AG04450 (cell line): ENCODE data around the gene LRRK1. TPM values are rescaled to one million over a fixed set of nuclear protein-coding genes. Genes with fewer than 3 reads are reported as not detected.

ENCODE experiments used
- CTCF ChIA-PET: fragments of 300-600, 350-600 bp; formaldehyde crosslinking; extraction: SDS; loops from one replicate; lab custom pipeline; 2022; ENCODE audit warnings: antibody characterized with exemption, inconsistent platforms; lab: Charles Lee
- POLR2A ChIA-PET: fragments of 350-600 bp; formaldehyde crosslinking; extraction: SDS; loops from one replicate; lab custom pipeline; 2021; ENCODE audit warnings: antibody characterized with exemption, inconsistent platforms; lab: Yijun Ruan, JAX
- DNase-seq: peaks from one replicate; pipeline ENCODE4 v3.0.0-alpha.2; 2011; ENCODE audit warnings: low read depth, low spot score
- H3K27ac ChIP-seq: one replicate; pipeline ENCODE4 v1.5.1; 2012; ENCODE audit warnings: low read depth, low read length, control low read depth
- H3K27me3 ChIP-seq: one replicate; pipeline ENCODE4 v1.6.0; 2012; ENCODE audit warnings: low read length; ENCODE audit not compliant: control insufficient read depth, insufficient read depth
- H3K4me3 ChIP-seq: 2 replicates; pipeline ENCODE4 v1.5.1; 2011; ENCODE audit warnings: mild to moderate bottlenecking, low read depth, low read length, control low read depth
- H3K9me3 ChIP-seq: 2 replicates; pipeline ENCODE4 v1.5.1; 2012; ENCODE audit warnings: low read length; ENCODE audit not compliant: control insufficient read depth, insufficient read depth
- CTCF ChIP-seq: IDR thresholded peaks from 2 replicates; pipeline ENCODE4 v1.5.1; 2011; ENCODE audit warnings: low read depth, low read length, control low read depth, inconsistent platforms
- polyA plus RNA-seq: library from polyadenylated mRNA; depleted of rRNA; stranded (reverse); fragments of >200 nt; gene quantifications from 2 replicates; pipeline ENCODE4 v1.2.3, GENCODE V29; 2011

Gene LRRK1
- polyA plus RNA-seq, 1 experiment: 5.6 TPM

- POLR2A ChIA-PET: no interaction called here
- Histone ChIP-seq H3K9me3 (no peaks in the 10 kb centered on the region; the same call in 1 of the 2 replicates), H3K27me3 (no peaks in the 10 kb centered on the region), H3K27ac (no peak overlapping the region), H3K4me3 (no peak overlapping the region)
- no peak for TF ChIP-seq CTCF
- CTCF ChIA-PET: no interaction called here
- no peak for DNase-seq
Observed at GRCh38 chr15:101052031-101052620, 133.0 kb downstream of the LRRK1 start.

GRCh38 chr15:101052681-101053121, 133.5 kb downstream of the LRRK1 start:
- Histone ChIP-seq H3K4me3 (no peak overlapping the region), H3K27me3 (no peaks in the 10 kb centered on the region), H3K9me3 (no peaks in the 10 kb centered on the region; the same call in 1 of the 2 replicates), H3K27ac (no peak overlapping the region)
- no peak for TF ChIP-seq CTCF
- CTCF ChIA-PET: no interaction called here
- POLR2A ChIA-PET: no interaction called here
- no peak for DNase-seq

- Histone ChIP-seq H3K27me3 (no peaks in the 10 kb centered on the region), H3K9me3 (no peaks in the 10 kb centered on the region; the same call in 1 of the 2 replicates), H3K27ac (no peak overlapping the region), H3K4me3 (no peak overlapping the region)
- ChIA-PET CTCF (interaction anchor here (1.0 to 1.1 kb wide), 2 partner anchors 35 to 39 kb away, joined by 4 read pairs; no protein-coding TSS in a partner anchor), POLR2A (no interaction called here)
- no peak for TF ChIP-seq CTCF
- DNase-seq: no peak
Observed at GRCh38 chr15:101053261-101053660, 134.1 kb downstream of the LRRK1 start.

- no peak for DNase-seq
- TF ChIP-seq CTCF: no peak
- Histone ChIP-seq H3K9me3 (no peaks in the 10 kb centered on the region; the same call in 1 of the 2 replicates), H3K27ac (no peak overlapping the region), H3K27me3 (no peaks in the 10 kb centered on the region), H3K4me3 (no peak overlapping the region)
- CTCF ChIA-PET: interaction anchor here (1.0 to 1.4 kb wide), 3 partner anchors 34 to 46 kb away, joined by 4 read pairs; no protein-coding TSS in a partner anchor
- POLR2A ChIA-PET: no interaction called here
Observed at GRCh38 chr15:101054116-101054515, 135.0 kb downstream of the LRRK1 start.

GRCh38 chr15:101054991-101055390, 135.8 kb downstream of the LRRK1 start:
- Histone ChIP-seq H3K9me3 (peaks cover 3% of the 10 kb centered on the region; the same call in 1 of the 2 replicates), H3K27me3 (no peaks in the 10 kb centered on the region), H3K4me3 (no peak overlapping the region), H3K27ac (no peak overlapping the region)
- no peak for TF ChIP-seq CTCF
- DNase-seq: no peak
- CTCF ChIA-PET: interaction anchor here (1.4 kb wide), 1 partner anchor 47 kb away, joined by 4 read pairs; no protein-coding TSS in a partner anchor
- POLR2A ChIA-PET: no interaction called here
